A549 (cell line): ENCODE measurements around the gene SRC. TPM values are rescaled to one million over a fixed set of nuclear protein-coding genes. Genes with fewer than 3 reads are reported as not detected.

Source experiments
- ATOH8 ChIP-seq: fragments of 250-450 bp; sonication (Bioruptor Pico); IDR thresholded peaks from 2 replicates; pipeline ENCODE4 v1.5.0; 2020; ENCODE audit warnings: low read depth, mild to moderate bottlenecking, moderate library complexity
- CHD2 ChIP-seq: fragments of 150-350 bp; IDR thresholded peaks from 2 replicates; pipeline ENCODE4 v1.6.1; 2014; ENCODE audit warnings: low read length; ENCODE audit not compliant: partially characterized antibody
- E2F6 ChIP-seq: IDR thresholded peaks from 2 replicates; pipeline ENCODE4 v1.6.1; 2012; ENCODE audit warnings: low read depth, borderline replicate concordance
- EHF ChIP-seq: fragments of 250-450 bp; sonication (Bioruptor Pico); IDR thresholded peaks from 2 replicates; pipeline ENCODE4 v1.5.0; 2020; ENCODE audit warnings: mild to moderate bottlenecking
- ELK1 ChIP-seq: fragments of 150-350 bp; IDR thresholded peaks from 2 replicates; pipeline ENCODE4 v1.6.1; 2014; ENCODE audit warnings: low read depth, mild to moderate bottlenecking, low read length
- EP300 ChIP-seq, 2 experiments: fragments of >200 bp; sonication (Bioruptor Twin); formaldehyde crosslinking; IDR thresholded peaks; 2 replicates in 1 of 2; 3 replicates in 1 of 2; pipeline ENCODE4 v1.6.1; 2016 to 2017
- FOSB ChIP-seq: fragments of 250-450 bp; sonication (Bioruptor Pico); IDR thresholded peaks from 2 replicates; pipeline ENCODE4 v1.5.0; 2020; ENCODE audit warnings: mild to moderate bottlenecking, moderate library complexity
- FOXS1 ChIP-seq: fragments of 250-450 bp; sonication (Bioruptor Pico); IDR thresholded peaks from 2 replicates; pipeline ENCODE4 v1.5.0; 2020; ENCODE audit warnings: mild to moderate bottlenecking, moderate library complexity
- HDAC2 ChIP-seq: fragments of 200-600 bp; sonication (generic); IDR thresholded peaks from 2 replicates; pipeline ENCODE4 v1.6.1; 2016
- HEYL ChIP-seq: fragments of 250-450 bp; sonication (Bioruptor Pico); IDR thresholded peaks from 2 replicates; pipeline ENCODE4 v1.8.0; 2021; ENCODE audit warnings: mild to moderate bottlenecking, moderate library complexity
- HOXB13 ChIP-seq: fragments of 250-450 bp; sonication (Bioruptor Pico); IDR thresholded peaks from 2 replicates; pipeline ENCODE4 v1.5.0; 2020; ENCODE audit warnings: low read depth, mild to moderate bottlenecking, moderate library complexity
- HOXB5 ChIP-seq: fragments of 250-450 bp; sonication (Bioruptor Pico); IDR thresholded peaks from 2 replicates; pipeline ENCODE4 v1.5.0; 2020; ENCODE audit warnings: mild to moderate bottlenecking, moderate library complexity
- KDM5A ChIP-seq: fragments of 200-600 bp; sonication (generic); IDR thresholded peaks from 2 replicates; pipeline ENCODE4 v1.6.1; 2016; ENCODE audit warnings: antibody characterized with exemption, mild to moderate bottlenecking
- MAZ ChIP-seq: fragments of 150-350 bp; IDR thresholded peaks from 2 replicates; pipeline ENCODE4 v1.6.1; 2014; ENCODE audit warnings: antibody characterized with exemption, low read depth, low read length, borderline replicate concordance
- MYC ChIP-seq: IDR thresholded peaks from 2 replicates; pipeline ENCODE4 v1.6.1; 2012; ENCODE audit warnings: mild to moderate bottlenecking, inconsistent platforms, low read length, improper control_type of control experiment, borderline replicate concordance
- NFE2L2 ChIP-seq: fragments of 150-350 bp; conservative IDR thresholded peaks from 2 replicates; pipeline ENCODE4 v1.6.1; 2014; ENCODE audit warnings: low read length
- NR3C1 ChIP-seq: fragments of >200 bp; sonication (Bioruptor Twin); formaldehyde crosslinking; IDR thresholded peaks from 3 replicates; pipeline ENCODE4 v1.6.1; 2017
- POLR2AphosphoS2 ChIP-seq: conservative IDR thresholded peaks from 2 replicates; pipeline ENCODE4 v1.6.1; 2012; ENCODE audit warnings: low read length, improper control_type of control experiment, inconsistent platforms
- RCOR1 ChIP-seq: fragments of 150-350 bp; IDR thresholded peaks from 2 replicates; pipeline ENCODE4 v1.6.1; 2014; ENCODE audit warnings: antibody characterized with exemption, low read length, low read depth
- RFX5 ChIP-seq: fragments of 450-650 bp; IDR thresholded peaks from 2 replicates; pipeline ENCODE4 v1.7.1; 2014; ENCODE audit warnings: antibody characterized with exemption, mild to moderate bottlenecking, moderate library complexity
- TFCP2L1 ChIP-seq: fragments of 250-450 bp; sonication (Bioruptor Pico); IDR thresholded peaks from 2 replicates; pipeline ENCODE4 v1.5.0; 2021; ENCODE audit warnings: mild to moderate bottlenecking
- USF2 ChIP-seq: fragments of 450-650 bp; IDR thresholded peaks from 2 replicates; pipeline ENCODE4 v1.6.1; 2014; ENCODE audit warnings: antibody characterized with exemption
- ZNF302 ChIP-seq: fragments of 250-450 bp; sonication (Bioruptor Pico); IDR thresholded peaks from 2 replicates; pipeline ENCODE4 v1.9.0; 2021; ENCODE audit warnings: inconsistent platforms, mild to moderate bottlenecking, moderate library complexity
- polyA plus RNA-seq, 4 experiments: library from polyadenylated mRNA; depleted of rRNA in 3 of 4; stranded (reverse); fragments of >200 nt; fragmentation: RNase III in 1 of 4; extraction: RNeasy Plus Mini Kit Qiagen cat#74134 plus additional on column Dnase treatment in 1 of 4; gene quantifications; 2 replicates in 3 of 4; 3 replicates in 1 of 4; pipeline ENCODE4 v1.2.3, GENCODE V29; 2011 to 2017
- TF ChIP-seq, protein P1 (sequence below): fragments of >200 bp; sonication (Bioruptor Twin); formaldehyde crosslinking; IDR thresholded peaks from 3 replicates; pipeline ENCODE4 v1.5.1; 2016
- TF ChIP-seq, protein P2 (sequence below): fragments of >200 bp; sonication (Bioruptor Twin); formaldehyde crosslinking; IDR thresholded peaks from 2 replicates; pipeline ENCODE4 v1.6.1; 2016

The SRC gene
- polyA plus RNA-seq, 2 of the 4 experiments (the other 2 are of a cell fraction), result 139 to 154 TPM

DNA sequence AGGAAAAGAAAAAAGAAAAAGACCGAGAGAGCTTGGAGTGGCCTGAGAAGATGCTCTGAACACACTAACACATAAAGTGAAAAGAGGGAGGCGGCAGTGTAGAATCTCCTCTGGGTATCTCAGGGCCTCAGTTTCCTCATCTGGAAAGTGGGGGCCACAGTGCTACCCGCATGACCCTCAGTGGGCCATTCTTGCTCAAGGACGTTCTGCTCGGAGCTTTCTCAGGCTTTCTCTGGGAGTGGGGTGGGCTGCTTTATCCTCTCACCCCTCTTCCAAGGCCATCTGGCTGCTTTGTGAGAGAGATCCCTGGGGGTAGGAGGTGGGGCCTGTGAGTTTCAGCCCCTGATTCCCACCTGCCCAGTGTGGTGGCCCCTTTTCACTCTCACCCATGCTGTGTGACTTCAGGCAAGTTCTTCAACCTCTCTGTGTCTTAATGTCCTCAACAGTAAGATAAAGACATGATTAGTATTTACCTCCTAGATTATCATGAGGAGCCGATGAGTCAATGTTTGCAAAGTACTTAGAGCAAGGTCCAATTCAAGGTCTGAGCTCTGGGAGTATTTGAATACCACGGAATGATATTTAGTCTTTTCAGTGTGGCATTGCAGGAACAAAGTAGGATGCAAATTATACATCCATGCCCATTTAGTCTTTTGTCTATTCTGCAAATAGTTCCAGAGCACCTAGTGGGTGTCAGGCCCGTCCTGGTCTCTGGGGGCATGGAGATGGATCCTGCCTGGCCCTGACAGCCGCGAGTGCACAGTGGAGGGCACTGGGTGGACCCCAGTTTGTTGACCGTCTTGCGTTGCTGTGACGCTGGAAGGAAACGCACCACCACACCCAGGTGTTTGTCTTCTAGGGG lies 34.3 kb downstream of the SRC start (continued):
- peak; percentile 82 for TF ChIP-seq ATOH8 (CRISPR knock-in tag)
- no peak for TF ChIP-seq RFX5
- peak; percentile 68; the same call in 1 of the 2 replicates for TF ChIP-seq EHF (CRISPR knock-in tag)
- peak; percentile 88; the same call in 1 of the 2 replicates for TF ChIP-seq HOXB5
- no peak for TF ChIP-seq KDM5A
- no peak for TF ChIP-seq CHD2
- no peak for TF ChIP-seq RCOR1
- peak; percentile 91 for TF ChIP-seq FOSB (CRISPR knock-in tag)
- TF ChIP-seq TFCP2L1, result peak; percentile 65; the same call in 1 of the 2 replicates
- TF ChIP-seq, protein P1, sequence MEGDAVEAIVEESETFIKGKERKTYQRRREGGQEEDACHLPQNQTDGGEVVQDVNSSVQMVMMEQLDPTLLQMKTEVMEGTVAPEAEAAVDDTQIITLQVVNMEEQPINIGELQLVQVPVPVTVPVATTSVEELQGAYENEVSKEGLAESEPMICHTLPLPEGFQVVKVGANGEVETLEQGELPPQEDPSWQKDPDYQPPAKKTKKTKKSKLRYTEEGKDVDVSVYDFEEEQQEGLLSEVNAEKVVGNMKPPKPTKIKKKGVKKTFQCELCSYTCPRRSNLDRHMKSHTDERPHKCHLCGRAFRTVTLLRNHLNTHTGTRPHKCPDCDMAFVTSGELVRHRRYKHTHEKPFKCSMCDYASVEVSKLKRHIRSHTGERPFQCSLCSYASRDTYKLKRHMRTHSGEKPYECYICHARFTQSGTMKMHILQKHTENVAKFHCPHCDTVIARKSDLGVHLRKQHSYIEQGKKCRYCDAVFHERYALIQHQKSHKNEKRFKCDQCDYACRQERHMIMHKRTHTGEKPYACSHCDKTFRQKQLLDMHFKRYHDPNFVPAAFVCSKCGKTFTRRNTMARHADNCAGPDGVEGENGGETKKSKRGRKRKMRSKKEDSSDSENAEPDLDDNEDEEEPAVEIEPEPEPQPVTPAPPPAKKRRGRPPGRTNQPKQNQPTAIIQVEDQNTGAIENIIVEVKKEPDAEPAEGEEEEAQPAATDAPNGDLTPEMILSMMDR, result no peak
- no peak for TF ChIP-seq MAZ
- TF ChIP-seq ZNF302 (CRISPR knock-in tag), result peak; percentile 42; the same call in 1 of the 2 replicates
- no peak for TF ChIP-seq E2F6
- no peak for TF ChIP-seq MYC
- TF ChIP-seq HEYL, result peak; percentile 90
- peak; percentile 73; the same call in 1 of the 2 replicates for TF ChIP-seq FOXS1 (CRISPR knock-in tag)
- no peak for TF ChIP-seq ELK1
- TF ChIP-seq, protein P2, sequence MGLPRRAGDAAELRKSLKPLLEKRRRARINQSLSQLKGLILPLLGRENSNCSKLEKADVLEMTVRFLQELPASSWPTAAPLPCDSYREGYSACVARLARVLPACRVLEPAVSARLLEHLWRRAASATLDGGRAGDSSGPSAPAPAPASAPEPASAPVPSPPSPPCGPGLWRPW, result no peak
- peak; percentile 67; the same call in 1 of the 2 replicates for TF ChIP-seq HDAC2
- TF ChIP-seq USF2, result no peak
- peak; percentile 44 to 58; a peak in 3 of 5 replicates for TF ChIP-seq EP300 (IDR thresholded peaks at IDR 0.05)
- TF ChIP-seq HOXB13, result peak; percentile 94
- TF ChIP-seq POLR2AphosphoS2, result no peak
- 0 out of 2 replicates have a peak, but pooled peaks have one; percentile 7 for TF ChIP-seq NFE2L2
- TF ChIP-seq NR3C1, result no peak
